HepG2 (cell line): ENCODE data around the gene INHA. TPM values are rescaled to one million over a fixed set of nuclear protein-coding genes. Genes with fewer than 3 reads are reported as not detected.

ENCODE experiments used
- ADNP ChIP-seq: sonication (generic); formaldehyde crosslinking; IDR thresholded peaks from 2 replicates; pipeline ENCODE4 v1.4.0; 2020; ENCODE audit warnings: missing genetic modification reagents
- BRF2 ChIP-seq: sonication (generic); formaldehyde crosslinking; IDR thresholded peaks from 2 replicates; pipeline ENCODE4 v1.8.1; 2022; ENCODE audit warnings: mild to moderate bottlenecking, missing genetic modification reagents
- CREB3 ChIP-seq: sonication (generic); formaldehyde crosslinking; IDR thresholded peaks from 2 replicates; pipeline ENCODE4 v1.5.0; 2020; ENCODE audit warnings: missing genetic modification reagents
- DBP ChIP-seq: sonication (generic); formaldehyde crosslinking; IDR thresholded peaks from 2 replicates; pipeline ENCODE4 v1.4.0; 2020; ENCODE audit warnings: missing genetic modification reagents; ENCODE audit errors: not compliant biosample characterization
- DMAP1 ChIP-seq: IDR thresholded peaks from 2 replicates; pipeline ENCODE4 v1.6.1; 2016
- FLYWCH1 ChIP-seq: sonication (generic); formaldehyde crosslinking; IDR thresholded peaks from 2 replicates; pipeline ENCODE4 v1.8.1; 2023; ENCODE audit warnings: mild to moderate bottlenecking, missing genetic modification reagents
- GPBP1L1 ChIP-seq: sonication (generic); formaldehyde crosslinking; IDR thresholded peaks from 2 replicates; pipeline ENCODE4 v1.5.0; 2020; ENCODE audit warnings: mild to moderate bottlenecking, missing genetic modification reagents
- HNRNPH1 ChIP-seq: fragments of 200-400 bp; formaldehyde crosslinking; optimal IDR thresholded peaks from 2 replicates; pipeline ENCODE3; 2017; ENCODE audit warnings: mild to moderate bottlenecking, low read depth, low read length
- MAX ChIP-seq: IDR thresholded peaks from 2 replicates; pipeline ENCODE4 v1.6.1; 2012; ENCODE audit warnings: inconsistent platforms
- MZF1 ChIP-seq: sonication (generic); formaldehyde crosslinking; IDR thresholded peaks from 2 replicates; pipeline ENCODE4 v1.8.1; 2023; ENCODE audit warnings: mild to moderate bottlenecking, missing genetic modification reagents, borderline replicate concordance
- PITX1 ChIP-seq: sonication (generic); formaldehyde crosslinking; IDR thresholded peaks from 2 replicates; pipeline ENCODE4 v1.5.1; 2020; ENCODE audit warnings: mild to moderate bottlenecking, missing genetic modification reagents
- REPIN1 ChIP-seq: sonication (generic); formaldehyde crosslinking; IDR thresholded peaks from 2 replicates; pipeline ENCODE4 v1.8.0; 2022; ENCODE audit warnings: missing genetic modification reagents, low read depth, mild to moderate bottlenecking, borderline replicate concordance
- TBL1XR1 ChIP-seq: fragments of 150-350 bp; IDR thresholded peaks from 2 replicates; pipeline ENCODE4 v1.6.1; 2014; ENCODE audit warnings: borderline replicate concordance, low read length; ENCODE audit not compliant: partially characterized antibody
- ZFYVE20 ChIP-seq: sonication (generic); formaldehyde crosslinking; IDR thresholded peaks from 2 replicates; pipeline ENCODE4 v1.8.0; 2023; ENCODE audit warnings: low read depth, mild to moderate bottlenecking, moderate library complexity, missing genetic modification reagents, borderline replicate concordance
- ZNF12 ChIP-seq: sonication (generic); formaldehyde crosslinking; IDR thresholded peaks from 2 replicates; pipeline ENCODE4 v1.5.0; 2020; ENCODE audit warnings: missing genetic modification reagents
- ZNF468 ChIP-seq: sonication (generic); formaldehyde crosslinking; IDR thresholded peaks from 2 replicates; pipeline ENCODE4 v1.8.0; 2022; ENCODE audit warnings: mild to moderate bottlenecking, moderate library complexity, missing genetic modification reagents
- ZNF512 ChIP-seq: sonication (generic); formaldehyde crosslinking; IDR thresholded peaks from 2 replicates; pipeline ENCODE4 v1.4.0; 2020; ENCODE audit warnings: mild to moderate bottlenecking, missing genetic modification reagents
- ZNF512B ChIP-seq: sonication (generic); formaldehyde crosslinking; IDR thresholded peaks from 2 replicates; pipeline ENCODE4 v1.5.1; 2020; ENCODE audit warnings: missing genetic modification reagents, mild to moderate bottlenecking, borderline replicate concordance
- ZNF709 ChIP-seq: sonication (generic); formaldehyde crosslinking; IDR thresholded peaks from 2 replicates; pipeline ENCODE4 v1.5.0; 2020; ENCODE audit warnings: mild to moderate bottlenecking, missing genetic modification reagents
- ZNF879 ChIP-seq: sonication (generic); formaldehyde crosslinking; IDR thresholded peaks from 2 replicates; pipeline ENCODE4 v1.8.1; 2023; ENCODE audit warnings: missing genetic modification reagents
- polyA plus RNA-seq, 8 experiments: library from polyadenylated mRNA; depleted of rRNA in 3 of 8; stranded (reverse) in 7 of 8; unstranded in 1 of 8; fragments of >200 nt; fragmentation: Illumina TruSeq in 4 of 8; extraction: Trizol in 4 of 8; gene quantifications; 2 replicates each; pipeline versions ENCODE4 v1.2.1 to v1.2.3, GENCODE V29; 2011 to 2016; ENCODE audit warnings: low read depth in 4 of 8, missing spikeins in 1 of 8, mixed read lengths in 1 of 8; ENCODE audit not compliant: insufficient read depth in 1 of 8
- total RNA-seq, 5 experiments: library from RNA; depleted of rRNA; stranded (reverse); fragments of >200 nt; fragmentation: Illumina TruSeq; extraction: Trizol; gene quantifications; 2 replicates each; pipeline ENCODE4 v1.2.3, GENCODE V29; 2016; ENCODE audit warnings: low read depth in 1 of 5

Gene INHA
- total and polyA plus RNA-seq, 2 of the 13 experiments (the other 11 are each of a cell fraction or from before 2014, with no cell fraction given), result 4.1 to 15.2 TPM

GRCh38 chr2:219543596-219544358 is 28.3 kb upstream of the INHA start, which contains the start of the genes CHPF and TMEM198 (continued):
- TF ChIP-seq ZNF512B (CRISPR knock-in tag), result 0 out of 2 replicates have a peak, but pooled peaks have one; percentile 28
- peak; percentile 61 for TF ChIP-seq CREB3 (CRISPR knock-in tag)
- no peak for TF ChIP-seq GPBP1L1 (CRISPR knock-in tag)
- no peak for TF ChIP-seq ZNF512 (CRISPR knock-in tag)
- peak; percentile 90; the same call in 1 of the 2 replicates for TF ChIP-seq BRF2
- peak; percentile 96; the same call in 1 of the 2 replicates for TF ChIP-seq FLYWCH1
- peak; percentile 93 for TF ChIP-seq ZNF709 (CRISPR knock-in tag)
- 0 out of 2 replicates have a peak, but pooled peaks have one; percentile 21 for TF ChIP-seq MZF1 (CRISPR knock-in tag)
- no peak for TF ChIP-seq HNRNPH1
- no peak for TF ChIP-seq ZFYVE20 (CRISPR knock-in tag)
- TF ChIP-seq MAX, result peak; percentile 69
- no peak for TF ChIP-seq ZNF468
- peak; percentile 56 for TF ChIP-seq PITX1 (CRISPR knock-in tag)
- TF ChIP-seq ZNF12 (CRISPR knock-in tag), result peak; percentile 54
- no peak for TF ChIP-seq TBL1XR1
- peak; percentile 72; the same call in 1 of the 2 replicates for TF ChIP-seq REPIN1 (CRISPR knock-in tag)
- TF ChIP-seq ADNP (CRISPR knock-in tag), result no peak
- TF ChIP-seq DBP (CRISPR knock-in tag), result peak; percentile 79
- peak; percentile 65; the same call in 1 of the 2 replicates for TF ChIP-seq DMAP1 (CRISPR knock-in tag)
- no peak; the same call in 1 of the 2 replicates for TF ChIP-seq ZNF879
